GM19455 (cell line): ENCODE results near the gene ACOD1.
"Not testable (repeated sequence)": the region's sequence is repeated elsewhere in the genome, so short reads cannot be mapped to it uniquely, and the experiment has no call there.

ENCODE experiments used
- ATAC-seq: cut with Tn5 transposase; IDR thresholded peaks from one replicate; pipeline ENCODE4 v1.9.1; 2021; ENCODE audit not compliant: unreplicated experiment

Gene ACOD1

DNA sequence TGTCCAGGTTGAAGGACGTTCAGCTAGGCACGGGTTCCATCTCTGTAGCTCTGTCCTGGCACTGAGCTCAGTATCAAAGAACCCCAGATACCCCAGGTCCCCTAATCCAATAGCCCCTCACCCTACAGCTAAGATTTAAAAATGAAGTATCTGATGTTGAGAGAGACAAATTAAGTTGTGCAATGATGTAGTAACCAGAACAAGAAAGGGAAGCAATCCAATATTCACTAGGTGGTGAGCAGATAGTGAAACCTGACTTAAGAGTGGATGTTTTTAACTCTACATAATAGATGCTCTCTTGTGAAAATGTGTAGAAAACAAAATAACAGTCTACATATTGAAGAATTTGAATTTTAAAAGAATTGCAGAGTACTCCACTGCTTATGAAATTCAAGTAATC is 1.8 kb downstream of the ACOD1 start:
- ATAC-seq: no peak

DNA sequence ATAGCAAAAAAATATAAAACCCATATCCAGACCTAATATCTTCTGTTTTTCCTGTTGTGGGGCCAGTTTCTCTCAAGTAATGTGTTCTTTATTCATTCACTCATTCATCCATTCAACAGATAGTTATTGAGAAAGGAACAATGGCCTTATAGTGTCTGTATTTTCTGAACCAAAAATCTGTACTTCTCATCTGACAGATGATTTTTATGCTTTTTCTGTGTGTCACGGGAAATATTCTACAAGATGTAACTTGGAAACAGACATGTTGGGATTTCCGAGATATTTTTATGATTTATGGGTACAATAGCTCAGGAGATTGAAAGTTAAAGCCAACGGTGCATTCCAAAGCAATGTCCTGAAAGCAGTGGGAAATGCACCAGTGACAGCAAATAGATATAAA is 5.7 kb downstream of the ACOD1 start:
- no peak for ATAC-seq

DNA sequence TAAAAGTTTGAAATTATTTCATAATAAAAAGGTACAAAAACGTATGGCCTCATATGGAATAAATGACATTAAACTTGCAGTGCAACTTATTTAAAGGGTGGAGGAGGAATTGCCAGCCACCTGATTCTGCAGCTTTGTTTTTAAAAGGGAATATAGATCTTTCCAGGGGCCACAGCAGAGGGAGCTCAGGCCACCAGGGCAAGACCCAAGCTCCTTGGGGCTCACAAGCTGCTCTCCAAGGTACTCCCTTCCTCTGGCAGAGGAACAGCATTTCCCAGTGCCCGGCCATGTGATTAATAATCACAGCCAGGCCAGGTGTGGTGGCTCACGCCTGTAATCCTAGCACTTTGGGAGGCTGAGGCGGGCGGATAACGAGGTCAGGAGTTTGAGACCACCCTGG is 6.2 kb downstream of the ACOD1 start:
- no peak for ATAC-seq

DNA sequence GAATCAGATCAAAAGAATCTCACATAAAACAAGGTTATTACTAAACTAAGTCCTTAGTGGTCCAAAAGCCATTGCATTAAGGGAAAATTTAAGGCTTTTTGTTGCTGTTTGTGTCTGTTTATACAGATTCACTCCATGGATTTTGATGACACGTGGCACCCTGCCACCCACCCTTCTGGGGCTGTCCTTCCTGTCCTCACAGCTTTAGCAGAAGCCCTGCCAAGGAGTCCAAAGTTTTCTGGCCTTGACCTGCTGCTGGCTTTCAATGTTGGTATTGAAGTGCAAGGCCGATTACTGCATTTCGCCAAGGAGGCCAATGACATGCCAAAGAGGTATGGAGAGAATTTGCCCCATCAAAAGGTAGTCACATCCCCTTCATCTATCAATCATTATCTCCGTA is 6.9 kb downstream of the ACOD1 start:
- ATAC-seq: no peak

DNA sequence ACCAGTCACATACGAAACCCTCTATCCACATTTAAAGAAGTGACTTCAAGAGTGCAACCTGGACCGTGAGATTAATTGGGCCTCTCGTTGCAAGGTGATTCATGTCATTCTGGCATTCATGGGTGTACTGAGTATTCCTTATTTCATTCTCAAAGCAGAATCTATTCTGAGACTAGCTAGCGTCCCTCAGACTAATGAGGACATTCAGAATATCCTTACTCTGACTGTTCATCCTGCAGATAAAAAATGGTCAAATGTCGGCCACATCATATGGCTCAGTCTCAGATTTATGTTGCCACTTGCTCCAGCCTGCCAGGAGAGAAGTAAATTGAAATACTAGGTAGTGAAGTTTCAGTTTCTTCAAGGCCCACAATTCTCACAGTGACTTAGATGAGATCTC is 7.3 kb downstream of the ACOD1 start:
- no peak for ATAC-seq

DNA sequence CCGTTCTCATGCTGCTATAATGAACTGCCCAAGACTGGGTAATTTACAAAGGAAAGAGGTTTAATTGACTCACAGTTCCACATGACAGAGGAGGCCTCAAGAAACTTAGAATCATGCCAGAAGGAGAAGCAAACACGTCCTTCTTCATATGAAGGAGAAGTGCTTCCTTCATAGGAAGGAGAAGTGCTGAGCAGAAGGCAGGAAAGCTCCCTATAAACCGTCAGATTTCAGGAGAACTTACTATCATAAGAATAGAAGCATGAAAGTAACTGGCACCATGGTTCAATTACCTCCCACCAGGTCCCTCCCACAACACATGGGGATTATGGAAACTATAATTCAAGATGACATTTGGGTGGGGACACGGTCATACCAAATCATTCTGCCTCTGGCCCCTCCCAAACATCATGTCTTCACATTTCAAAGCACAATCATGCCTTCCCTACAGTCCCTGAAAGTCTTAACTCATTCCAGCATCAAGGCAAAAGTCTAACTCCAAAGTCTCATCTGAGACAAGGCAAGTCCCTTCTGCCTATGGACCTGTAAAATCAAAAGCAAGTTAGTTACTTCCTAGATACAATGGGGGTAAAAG is 10.6 kb downstream of the ACOD1 start:
- ATAC-seq: no peak

DNA sequence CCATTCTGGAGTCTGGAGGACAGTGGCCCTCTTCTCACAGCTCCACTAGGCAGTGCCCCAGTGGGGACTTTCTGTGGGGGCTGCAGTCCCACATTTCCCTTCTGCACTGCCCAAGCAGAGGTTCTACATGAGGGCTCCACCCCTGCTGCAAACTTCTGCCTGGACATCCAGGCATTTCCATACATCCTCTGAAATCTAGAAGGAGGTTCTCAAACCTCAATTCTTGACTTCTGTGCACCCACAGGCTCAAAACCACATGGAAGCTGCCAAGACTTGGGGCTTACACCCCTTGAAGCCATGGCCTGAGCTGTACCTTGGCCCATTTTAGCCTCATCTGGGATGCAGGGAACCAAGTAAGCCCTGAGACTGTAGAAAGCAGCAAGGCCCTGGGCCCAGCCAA is 11.4 kb downstream of the ACOD1 start:
- ATAC-seq: not testable (repeated sequence)

DNA sequence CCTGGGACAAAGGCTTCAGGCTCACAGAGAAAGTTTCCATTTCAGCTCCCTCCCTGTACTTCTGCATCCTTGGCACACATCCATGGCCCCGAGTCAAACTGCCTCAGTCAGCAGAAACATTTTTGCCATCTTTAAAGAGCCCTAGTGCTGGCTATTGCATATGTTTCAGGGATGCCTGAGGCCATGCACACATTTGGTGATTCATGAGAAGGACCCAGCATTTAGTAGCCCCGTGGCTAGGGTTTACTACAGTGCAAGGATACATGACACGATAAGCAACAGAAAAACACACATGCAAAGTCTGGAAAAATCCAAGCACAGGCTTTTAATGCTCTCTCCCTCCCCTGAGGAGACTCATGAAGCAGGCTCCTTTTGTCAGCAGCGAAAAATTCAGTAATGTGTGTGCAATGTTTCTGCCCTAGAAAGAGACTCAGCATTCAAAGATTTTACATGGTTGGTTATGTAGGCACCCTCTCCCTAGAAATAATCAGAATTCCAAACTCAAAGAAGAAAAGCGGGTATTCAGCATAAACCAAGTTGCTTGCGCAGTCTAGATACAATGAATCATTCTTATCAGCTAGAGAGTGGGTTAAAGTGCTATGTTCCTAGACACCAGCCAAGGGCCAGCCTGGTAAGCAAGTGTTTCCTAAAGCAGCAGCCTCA is 17.6 kb downstream of the ACOD1 start:
- ATAC-seq: no peak

DNA sequence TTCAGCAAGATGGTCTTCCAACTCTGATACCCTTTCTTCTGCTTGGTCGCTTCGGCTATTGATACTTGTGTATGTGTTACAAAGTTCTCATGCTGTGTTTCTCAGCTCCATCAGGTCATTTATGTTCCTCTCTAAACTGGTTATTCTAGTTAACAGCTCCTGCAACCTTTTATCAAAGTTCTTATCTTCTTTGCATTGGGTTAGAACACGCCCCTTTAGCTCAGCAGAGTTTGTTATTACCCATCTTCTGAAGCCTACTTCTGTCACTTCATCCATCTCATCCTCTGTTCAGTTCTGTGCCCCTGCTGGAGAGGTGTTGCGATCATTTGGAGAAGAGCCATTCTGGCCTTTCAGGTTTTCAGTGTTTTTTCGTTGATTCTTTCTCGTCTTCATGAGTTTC is 18.7 kb downstream of the ACOD1 start:
- no peak for ATAC-seq

DNA sequence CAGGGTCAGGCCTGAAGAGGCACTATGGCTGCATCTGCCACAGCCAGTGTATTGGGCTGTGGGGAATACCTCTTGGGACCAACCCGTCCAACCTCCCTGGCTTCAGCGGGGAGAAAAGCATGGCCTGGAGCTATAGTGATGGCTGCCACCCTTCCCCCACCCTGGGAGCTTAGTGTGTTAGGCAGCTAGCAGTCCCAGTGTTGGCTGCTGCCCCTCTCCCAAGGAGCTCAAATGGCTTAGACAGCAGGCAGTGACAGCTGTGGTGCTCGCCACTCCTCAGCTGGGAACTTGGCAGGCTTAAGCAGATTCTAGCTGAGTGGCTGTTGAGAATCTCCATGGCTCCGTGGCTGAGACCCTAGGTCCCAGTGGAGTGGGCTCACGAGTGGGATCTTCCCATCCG is 19.7 kb downstream of the ACOD1 start:
- no peak for ATAC-seq

DNA sequence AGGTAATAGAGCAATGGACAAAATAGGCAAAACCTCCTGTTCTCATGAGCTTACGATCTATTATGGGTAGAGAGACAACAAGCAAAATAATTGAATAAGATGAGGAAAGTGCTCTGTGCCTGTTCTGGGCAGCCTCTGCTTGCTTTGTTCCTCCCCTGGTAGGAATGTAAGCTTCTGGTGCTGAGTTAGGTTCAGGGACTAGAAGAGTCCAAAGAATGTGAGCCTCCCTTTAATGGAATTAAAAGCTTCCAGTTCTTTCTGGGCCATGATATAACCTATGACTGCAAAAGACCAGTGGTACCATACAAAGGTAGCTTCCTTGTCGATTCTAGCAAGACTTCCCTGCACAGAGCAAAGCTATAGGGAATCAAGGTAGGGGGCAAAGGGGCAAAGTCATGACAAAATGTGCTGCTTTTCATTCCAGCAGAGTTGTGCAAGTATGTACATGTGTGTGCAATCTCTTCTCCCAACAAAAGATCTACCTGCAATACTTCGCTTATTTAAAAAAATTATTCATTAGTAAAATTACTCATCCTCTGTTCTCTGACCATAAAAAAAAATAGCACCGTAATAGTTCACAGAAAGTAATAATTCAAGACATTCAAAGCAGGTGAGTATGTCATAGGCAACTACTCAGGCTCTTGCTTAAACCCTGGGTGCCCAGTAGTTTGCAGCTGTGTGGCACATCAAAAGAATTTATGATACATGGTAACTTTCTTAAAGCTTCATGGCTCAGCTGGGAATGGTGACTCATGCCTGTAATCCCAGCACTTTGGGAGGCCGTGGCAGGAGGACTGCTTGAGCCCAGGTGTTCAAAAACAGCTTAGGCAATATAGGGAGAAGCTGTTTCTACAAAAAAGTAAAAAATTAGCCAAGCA is 21.4 kb downstream of the ACOD1 start:
- no peak for ATAC-seq

DNA sequence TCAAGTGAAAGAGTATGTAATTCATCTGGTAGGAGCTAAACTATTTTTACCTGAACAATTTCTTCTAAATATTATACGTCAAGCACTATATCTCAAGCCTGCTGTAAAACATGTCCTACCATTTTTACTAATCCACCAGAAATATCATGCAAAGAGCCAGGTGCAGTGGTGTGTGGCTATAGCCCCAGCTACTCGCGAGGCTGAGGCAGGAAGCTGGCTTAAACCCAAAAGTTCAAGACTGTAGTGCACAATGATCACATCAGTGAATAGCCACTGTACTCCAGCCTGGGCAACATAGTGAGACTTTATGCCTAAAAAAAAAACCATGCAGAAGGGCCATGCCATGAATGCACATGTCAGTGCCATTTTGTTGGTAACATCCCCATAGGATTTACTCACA is 22.9 kb downstream of the ACOD1 start:
- ATAC-seq: no peak

DNA sequence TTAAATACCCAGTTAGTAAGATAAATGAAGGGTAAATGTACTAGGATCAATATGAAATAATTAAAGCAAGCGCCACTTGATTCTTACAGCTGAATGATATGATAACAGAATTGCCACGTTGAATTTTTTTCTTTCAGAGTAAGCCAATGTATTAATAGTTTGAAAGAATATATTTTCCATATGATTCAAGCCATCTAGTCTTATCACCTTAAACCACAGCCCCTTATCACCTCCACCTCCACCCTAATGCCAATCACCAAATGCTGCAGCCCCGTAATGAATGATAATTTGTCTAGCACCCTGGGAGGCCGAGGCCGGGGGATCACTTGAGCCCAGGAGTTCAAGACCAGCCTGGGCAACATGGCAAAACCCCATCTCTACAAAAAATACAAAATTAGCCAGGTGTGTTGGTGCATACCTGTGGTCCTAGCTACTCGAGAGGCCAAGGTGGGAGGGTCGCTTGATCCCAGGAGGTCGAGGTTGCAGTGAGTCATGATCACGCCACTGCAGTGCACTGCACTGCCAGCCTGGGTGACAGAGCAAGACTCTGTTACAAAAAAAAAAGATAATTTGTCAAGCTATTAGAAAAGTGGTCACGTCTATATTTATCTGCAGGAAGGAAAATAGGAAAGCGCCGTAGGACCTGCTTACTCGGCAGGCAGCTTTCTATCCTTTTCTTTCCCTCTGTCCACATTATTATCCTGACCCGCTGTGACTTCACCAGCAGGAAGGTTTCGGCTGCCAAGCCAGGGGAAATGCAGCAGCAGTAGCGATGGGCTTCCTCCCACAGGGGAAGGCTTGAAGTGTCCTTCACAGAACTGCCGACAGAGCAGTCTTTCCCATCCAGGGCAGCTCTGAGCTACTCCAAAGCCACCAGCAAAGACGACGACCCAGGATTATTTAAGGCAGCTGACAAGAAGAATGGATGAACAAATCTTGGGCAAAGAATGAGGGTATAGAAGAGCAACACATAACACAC is 23.8 kb downstream of the ACOD1 start:
- ATAC-seq: no peak

DNA sequence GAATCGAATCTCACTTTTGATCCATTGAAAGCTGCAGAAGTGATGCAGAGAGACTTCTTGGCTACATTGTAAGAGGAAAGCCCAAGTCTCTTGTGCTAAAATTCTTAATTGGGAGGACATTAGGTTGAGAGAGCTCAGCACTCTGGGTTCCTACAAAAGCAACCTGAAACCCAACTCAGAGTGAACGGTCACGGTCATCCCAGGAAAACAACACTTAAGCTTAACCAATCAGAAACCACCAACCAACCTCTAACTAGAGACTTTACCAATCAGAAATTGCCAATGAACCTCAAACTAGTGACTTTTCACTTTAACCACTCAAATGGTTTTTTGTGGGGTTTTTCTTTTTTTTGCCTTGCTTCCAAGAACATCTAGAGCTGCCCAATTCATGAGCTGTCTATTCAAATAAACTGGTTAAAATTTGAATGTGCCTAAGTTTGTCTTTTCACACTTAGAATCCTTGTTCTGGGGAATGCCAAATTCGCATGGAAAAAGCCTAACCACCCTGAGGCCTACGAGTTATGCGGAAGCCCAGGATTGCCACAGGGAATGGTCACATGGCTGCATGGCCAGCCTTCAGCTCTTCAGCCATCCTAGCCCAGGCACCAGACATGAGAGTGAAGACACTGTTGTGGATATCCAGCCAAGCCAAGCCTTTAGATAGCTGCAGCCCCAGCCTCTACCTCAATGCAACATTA is 25.8 kb downstream of the ACOD1 start:
- no peak for ATAC-seq

DNA sequence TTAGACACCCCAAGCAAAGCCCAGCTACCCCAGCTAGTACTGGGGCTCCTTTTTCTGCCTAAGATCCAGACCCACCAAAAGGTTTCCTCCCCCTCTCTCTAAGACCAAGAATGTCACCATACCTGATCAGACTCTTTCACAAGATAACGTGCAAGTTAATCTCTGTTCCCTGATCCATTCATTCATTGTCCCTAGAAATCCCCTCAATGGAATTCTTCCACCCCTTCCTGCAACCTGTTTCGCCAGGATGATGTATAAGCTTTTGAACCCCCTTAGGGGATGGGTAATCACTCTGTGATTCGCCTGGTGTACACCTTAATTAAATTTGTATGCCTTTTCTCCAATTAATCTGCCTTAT is 26.3 kb downstream of the ACOD1 start:
- ATAC-seq: no peak

DNA sequence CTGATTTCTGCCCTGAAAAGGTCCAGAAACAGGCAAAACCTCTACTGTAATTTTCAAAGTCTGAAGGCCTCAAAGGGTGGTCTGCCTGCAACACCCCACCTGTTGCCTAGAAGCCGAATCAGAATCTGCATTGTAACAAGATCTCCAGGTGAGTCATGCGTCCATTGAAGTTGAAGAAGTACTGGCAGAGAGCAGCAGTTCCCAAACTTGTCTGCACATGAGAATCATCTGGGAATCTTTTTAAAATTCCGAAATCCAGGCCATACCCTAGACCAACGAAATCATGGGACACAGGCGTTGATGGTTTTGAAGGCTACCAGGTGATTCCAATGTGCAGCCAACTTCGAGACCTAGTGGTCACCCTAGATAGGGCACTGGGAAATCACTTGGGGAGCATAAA is 27.6 kb downstream of the ACOD1 start:
- ATAC-seq: no peak

DNA sequence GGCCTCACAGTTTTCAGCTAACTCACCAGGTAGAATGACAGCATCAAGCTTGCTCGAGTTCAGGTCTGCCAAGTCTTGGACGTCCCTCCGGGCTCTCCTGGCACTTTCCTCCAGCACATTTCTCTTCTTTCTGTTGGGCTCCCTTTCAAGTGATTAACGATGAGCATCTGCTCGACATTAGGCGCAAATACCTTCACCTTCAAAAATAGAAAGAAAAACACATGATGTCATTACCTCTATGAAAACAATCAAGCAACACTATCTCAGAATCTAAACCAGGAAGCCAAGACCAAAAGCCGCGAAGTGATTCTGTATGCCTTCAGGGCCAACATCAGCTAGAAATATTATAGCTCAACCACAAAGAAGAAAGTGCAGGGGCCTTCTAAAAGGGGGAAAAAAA is 28.2 kb downstream of the ACOD1 start:
- ATAC-seq: no peak

DNA sequence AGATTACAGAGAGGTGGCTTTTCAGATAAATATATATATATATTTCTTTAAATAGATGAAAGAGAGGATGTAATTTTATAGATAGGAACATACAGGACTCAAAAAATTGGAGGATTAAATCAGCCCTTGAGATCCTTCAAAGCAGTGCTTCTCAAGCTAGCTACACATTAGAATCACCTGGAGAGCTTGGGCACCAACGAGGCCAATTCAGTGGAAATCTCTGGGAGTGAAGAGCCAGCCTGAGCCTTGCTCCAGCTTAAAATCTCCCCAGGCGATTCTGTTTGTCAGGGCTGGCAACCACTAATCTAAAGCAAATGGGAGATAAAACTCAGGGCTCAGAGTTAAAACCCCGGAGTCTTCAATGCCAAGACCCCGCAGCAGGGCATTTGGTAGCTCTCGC is 28.6 kb downstream of the ACOD1 start:
- ATAC-seq: no peak

DNA sequence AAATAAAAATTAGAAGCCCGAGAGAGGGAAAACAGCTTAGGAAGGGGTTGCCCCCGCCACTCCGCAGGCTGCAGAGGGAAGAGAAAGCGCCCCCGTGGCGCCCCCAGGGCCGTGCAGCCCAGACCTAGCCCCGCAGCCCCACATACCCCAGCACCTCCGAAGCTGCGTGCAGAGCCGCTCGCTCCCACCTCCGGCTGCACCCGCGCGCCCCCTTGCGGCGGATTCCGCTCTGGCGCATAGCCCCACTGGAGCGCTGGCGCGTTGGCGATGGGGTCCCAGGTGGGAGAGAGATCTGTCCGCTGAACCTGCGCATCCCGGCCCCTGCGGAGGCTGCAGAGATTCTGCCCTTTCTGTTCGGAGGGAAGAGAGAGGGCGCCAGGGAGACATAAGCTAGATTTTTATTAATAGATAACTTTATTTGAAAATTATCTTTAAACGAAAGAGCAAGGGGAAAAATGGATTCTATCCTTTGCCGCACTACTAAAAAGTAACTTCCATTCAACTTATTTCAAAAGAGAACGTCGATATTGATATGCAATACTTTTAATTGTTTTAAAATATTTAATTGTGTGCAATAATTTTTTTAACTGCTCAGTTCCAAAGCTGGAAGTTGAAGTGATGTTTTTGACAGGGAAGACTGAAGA is 31.9 kb downstream of the ACOD1 start:
- peak; percentile 100 for ATAC-seq

DNA sequence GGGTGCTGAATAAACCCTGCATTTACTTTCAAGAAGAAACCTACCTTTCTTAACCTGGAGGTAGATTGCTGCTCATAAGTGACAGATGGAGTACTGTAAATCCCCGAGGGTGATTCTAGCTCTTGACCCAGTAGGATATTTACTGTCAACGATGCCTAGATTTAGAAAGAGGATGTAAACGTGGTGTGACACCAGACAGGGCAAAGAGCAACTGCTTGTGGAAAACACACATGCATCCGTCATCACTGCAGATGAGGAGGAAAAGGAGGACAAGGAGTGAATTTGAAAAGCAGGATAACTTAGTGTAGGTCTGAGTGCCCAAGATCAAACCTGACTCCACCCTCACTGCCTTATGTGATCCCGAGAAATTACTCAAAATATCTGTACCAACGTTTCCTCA is 33.8 kb downstream of the ACOD1 start:
- no peak for ATAC-seq
